ENCODE measurements around the gene SNX20.
A peak's percentile ranks its signal among the peaks of the same experiment; 100 is the strongest.

GRCh38 chr16:50676684-50677225, 4.4 kb downstream of the SNX20 start:
- TF ChIP-seq CTCF (IDR thresholded peaks at IDR 0.05) (peak in 1 of 4 donors; percentile 10), POLR2A (IDR thresholded peaks at IDR 0.05) (no peak)
